Gastroesophageal sphincter (tissue), 3 donors: ENCODE measurements around the gene SMARCAL1.

Experiments
- CTCF ChIP-seq, 4 experiments: fragments of 200-600 bp in 2 of 4; fragments of 450-650 bp in 2 of 4; sonication (generic) in 1 of 4; IDR thresholded peaks; one replicate each; pipeline ENCODE4 v1.5.1; 2017 to 2019; ENCODE audit warnings: antibody characterized with exemption in 4 of 4, mild to moderate bottlenecking in 2 of 4, moderate library complexity in 2 of 4
- POLR2AphosphoS5 ChIP-seq: sonication (generic); formaldehyde crosslinking; IDR thresholded peaks from one replicate; pipeline ENCODE4 v1.6.1; 2017; ENCODE audit warnings: antibody characterized with exemption

- no peak for TF ChIP-seq CTCF (IDR thresholded peaks at IDR 0.05)
- no peak for TF ChIP-seq POLR2AphosphoS5
These were observed 63.5 kb downstream of the SMARCAL1 start for GRCh38 chr2:216475767-216476166.
